HepG2 (cell line): Measurements from ENCODE around the gene SOBP.

Experiments used
- HOXA7 ChIP-seq: sonication (generic); formaldehyde crosslinking; IDR thresholded peaks from 2 replicates; pipeline ENCODE4 v1.8.1; 2022; ENCODE audit warnings: mild to moderate bottlenecking, missing genetic modification reagents, moderate library complexity
- NFYB ChIP-seq: sonication (generic); formaldehyde crosslinking; IDR thresholded peaks from 2 replicates; pipeline ENCODE4 v1.4.0; 2020; ENCODE audit warnings: missing genetic modification reagents
- ZNF292 ChIP-seq: sonication (generic); formaldehyde crosslinking; IDR thresholded peaks from 2 replicates; pipeline ENCODE4 v1.8.1; 2022; ENCODE audit warnings: mild to moderate bottlenecking, low read depth, missing genetic modification reagents, borderline replicate concordance
- ZNF567 ChIP-seq: sonication (generic); formaldehyde crosslinking; IDR thresholded peaks from 2 replicates; pipeline ENCODE4 v1.8.1; 2023; ENCODE audit warnings: mild to moderate bottlenecking, missing genetic modification reagents, borderline replicate concordance
- TF ChIP-seq, protein P1 (sequence below): sonication (generic); formaldehyde crosslinking; IDR thresholded peaks from 2 replicates; pipeline ENCODE4 v1.4.0; 2020; ENCODE audit warnings: missing genetic modification reagents, borderline replicate concordance

DNA sequence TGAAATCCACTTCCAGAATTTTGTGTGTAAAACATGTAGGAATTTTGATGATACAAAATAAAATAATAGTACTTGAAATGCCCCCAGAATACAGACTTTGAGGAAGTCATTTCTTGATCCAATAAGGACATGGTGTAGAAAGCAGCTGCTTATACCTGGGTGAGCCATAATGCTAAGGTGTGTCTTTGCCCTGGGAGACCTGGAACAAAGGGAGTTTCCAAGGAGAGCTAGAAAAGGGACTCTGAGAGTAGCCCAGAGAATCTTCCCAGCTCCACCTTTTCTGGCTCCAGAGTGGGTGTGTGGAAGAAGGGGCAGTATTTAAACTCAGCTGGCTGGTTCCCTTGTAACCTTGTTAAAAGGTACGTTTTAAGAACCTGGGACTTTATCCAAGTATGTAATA, 77.7 kb downstream of the SOBP start:
- no peak for TF ChIP-seq ZNF292 (CRISPR knock-in tag)
- TF ChIP-seq, protein P1, sequence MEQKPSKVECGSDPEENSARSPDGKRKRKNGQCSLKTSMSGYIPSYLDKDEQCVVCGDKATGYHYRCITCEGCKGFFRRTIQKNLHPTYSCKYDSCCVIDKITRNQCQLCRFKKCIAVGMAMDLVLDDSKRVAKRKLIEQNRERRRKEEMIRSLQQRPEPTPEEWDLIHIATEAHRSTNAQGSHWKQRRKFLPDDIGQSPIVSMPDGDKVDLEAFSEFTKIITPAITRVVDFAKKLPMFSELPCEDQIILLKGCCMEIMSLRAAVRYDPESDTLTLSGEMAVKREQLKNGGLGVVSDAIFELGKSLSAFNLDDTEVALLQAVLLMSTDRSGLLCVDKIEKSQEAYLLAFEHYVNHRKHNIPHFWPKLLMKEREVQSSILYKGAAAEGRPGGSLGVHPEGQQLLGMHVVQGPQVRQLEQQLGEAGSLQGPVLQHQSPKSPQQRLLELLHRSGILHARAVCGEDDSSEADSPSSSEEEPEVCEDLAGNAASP (CRISPR knock-in tag): no peak
- TF ChIP-seq HOXA7 (CRISPR knock-in tag): no peak
- no peak for TF ChIP-seq ZNF567 (CRISPR knock-in tag)
- no peak for TF ChIP-seq NFYB (CRISPR knock-in tag)
